ENCODE data around the gene CEP250.

Gene CEP250

GRCh38 chr20:35434085-35435005 is 21.1 kb upstream of the CEP250 start:
- Histone ChIP-seq H3K4me3 (ENCODE audit: low read length, poor library complexity, severe bottlenecking) (no peak overlapping the region), H3K36me3 (ENCODE audit: insufficient read depth, low read length) (no peaks in the 10 kb centered on the region), H3K9ac (ENCODE audit: low read depth, low read length, poor library complexity, severe bottlenecking) (no peak overlapping the region), H3K79me2 (ENCODE audit: insufficient read depth, low read length) (no peaks in the 10 kb centered on the region), H2AFZ (ENCODE audit: low read length) (no peak overlapping the region), H3K9me3 (ENCODE audit: insufficient read depth, low read depth, low read length) (no peaks in the 10 kb centered on the region), H4K20me1 (ENCODE audit: insufficient read depth, low read length, poor library complexity, severe bottlenecking) (no peaks in the 10 kb centered on the region), H3K4me2 (ENCODE audit: low read depth, low read length, poor library complexity, severe bottlenecking) (no peak overlapping the region), H3K27me3 (ENCODE audit: insufficient read depth, low read length, poor library complexity, severe bottlenecking) (no peaks in the 10 kb centered on the region), H3K9me2 (replicated peaks; ENCODE audit: low read depth, low read length) (no peaks in the 10 kb centered on the region), H3K4me1 (ENCODE audit: insufficient read depth, low read length, poor library complexity, severe bottlenecking) (no peaks in the 10 kb centered on the region), H3F3A (ENCODE audit: low read depth) (no peaks in the 10 kb centered on the region)
- TF ChIP-seq CTCF (conservative IDR thresholded peaks at IDR 0.05; ENCODE audit: low read length) (no peak), EZH2phosphoT487 (IDR thresholded peaks at IDR 0.05; ENCODE audit: borderline replicate concordance) (no peak)

GRCh38 chr20:35436177-35436573 is 19.2 kb upstream of the CEP250 start:
- H3K9me2 ChIP-seq (replicated peaks; ENCODE audit: low read depth, low read length), result no peaks in the 10 kb centered on the region
- TF ChIP-seq CTCF (conservative IDR thresholded peaks at IDR 0.05; ENCODE audit: low read length), result no peak
- no peak for TF ChIP-seq EZH2phosphoT487 (IDR thresholded peaks at IDR 0.05; ENCODE audit: borderline replicate concordance)
- no peaks in the 10 kb centered on the region for H3F3A ChIP-seq (ENCODE audit: low read depth)
- H3K9ac ChIP-seq (ENCODE audit: low read depth, low read length, poor library complexity, severe bottlenecking), result no peak overlapping the region
- no peaks in the 10 kb centered on the region for H3K4me1 ChIP-seq (ENCODE audit: insufficient read depth, low read length, poor library complexity, severe bottlenecking)
- H3K9me3 ChIP-seq (ENCODE audit: insufficient read depth, low read depth, low read length), result no peaks in the 10 kb centered on the region
- H2AFZ ChIP-seq (ENCODE audit: low read length), result no peak overlapping the region
- H3K4me2 ChIP-seq (ENCODE audit: low read depth, low read length, poor library complexity, severe bottlenecking), result no peak overlapping the region
- no peaks in the 10 kb centered on the region for H3K79me2 ChIP-seq (ENCODE audit: insufficient read depth, low read length)
- H4K20me1 ChIP-seq (ENCODE audit: insufficient read depth, low read length, poor library complexity, severe bottlenecking), result no peaks in the 10 kb centered on the region
- H3K27me3 ChIP-seq (ENCODE audit: insufficient read depth, low read length, poor library complexity, severe bottlenecking), result no peaks in the 10 kb centered on the region
- no peaks in the 10 kb centered on the region for H3K36me3 ChIP-seq (ENCODE audit: insufficient read depth, low read length)
- H3K4me3 ChIP-seq (ENCODE audit: low read length, poor library complexity, severe bottlenecking), result no peak overlapping the region

DNA sequence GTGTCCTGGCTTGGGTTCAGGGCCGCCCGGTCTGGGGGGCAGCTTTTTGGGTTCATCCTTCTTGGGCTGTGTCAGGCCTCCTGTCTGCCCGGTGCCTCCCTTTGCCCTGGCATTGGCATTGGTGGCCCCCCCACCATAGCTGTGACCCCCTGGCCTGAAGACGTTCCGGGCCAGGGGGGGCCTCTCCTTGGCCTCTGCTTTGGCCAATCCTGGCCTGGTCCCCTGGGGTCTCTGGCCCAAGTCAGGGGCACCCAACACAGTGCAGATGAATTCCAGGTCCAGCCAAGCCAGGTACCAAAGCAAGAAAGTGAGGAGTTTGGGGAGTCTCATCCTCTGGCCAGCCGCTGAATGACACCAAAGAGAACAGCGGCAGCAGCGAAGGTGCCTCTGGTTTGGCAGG is 17.8 kb upstream of the CEP250 start:
- H3K9ac ChIP-seq (ENCODE audit: low read depth, low read length, poor library complexity, severe bottlenecking), result no peak overlapping the region

More for the DNA sequence above, 17.8 kb upstream of the CEP250 start:
- Histone ChIP-seq H3F3A (ENCODE audit: low read depth) (no peaks in the 10 kb centered on the region), H3K79me2 (ENCODE audit: insufficient read depth, low read length) (no peaks in the 10 kb centered on the region), H3K4me3 (ENCODE audit: low read length, poor library complexity, severe bottlenecking) (no peak overlapping the region), H3K27me3 (ENCODE audit: insufficient read depth, low read length, poor library complexity, severe bottlenecking) (no peaks in the 10 kb centered on the region), H3K4me2 (ENCODE audit: low read depth, low read length, poor library complexity, severe bottlenecking) (no peak overlapping the region), H2AFZ (ENCODE audit: low read length) (no peak overlapping the region), H3K36me3 (ENCODE audit: insufficient read depth, low read length) (no peaks in the 10 kb centered on the region), H4K20me1 (ENCODE audit: insufficient read depth, low read length, poor library complexity, severe bottlenecking) (no peaks in the 10 kb centered on the region), H3K9me2 (replicated peaks; ENCODE audit: low read depth, low read length) (no peaks in the 10 kb centered on the region), H3K4me1 (ENCODE audit: insufficient read depth, low read length, poor library complexity, severe bottlenecking) (no peaks in the 10 kb centered on the region), H3K9me3 (ENCODE audit: insufficient read depth, low read depth, low read length) (no peaks in the 10 kb centered on the region)
- TF ChIP-seq EZH2phosphoT487 (IDR thresholded peaks at IDR 0.05; ENCODE audit: borderline replicate concordance) (no peak), CTCF (conservative IDR thresholded peaks at IDR 0.05; ENCODE audit: low read length) (no peak)

Data from Loucy (cell line).